GM23338 (cell line): ENCODE measurements around the gene PHTF2. TPM values are rescaled to one million over a fixed set of nuclear protein-coding genes. Genes with fewer than 3 reads are reported as not detected.

Experiments used
- ATAC-seq: fragments of 200-7000 bp; cut with Tn5 transposase; 3 replicates; pipeline ENCODE4 v1.9.1; 2020
- DNase-seq: peaks from one replicate; pipeline ENCODE4 v3.0.0-alpha.2; 2015; ENCODE audit warnings: low spot score
- H2AFZ ChIP-seq: fragments of 200-600 bp; sonication (generic); 2 replicates; pipeline ENCODE4 v1.8.0; 2016; ENCODE audit warnings: antibody characterized with exemption, mild to moderate bottlenecking, moderate library complexity
- H3F3A ChIP-seq: fragments of 200-600 bp; sonication (generic); replicated peaks from 2 replicates; pipeline ENCODE4 v1.8.0; 2017; ENCODE audit warnings: antibody characterized with exemption, mixed run types, low read depth
- H3K27ac ChIP-seq: fragments of 200-600 bp; sonication (generic); 2 replicates; pipeline ENCODE4 v1.6.1; 2016; ENCODE audit warnings: low read depth
- H3K27me3 ChIP-seq: fragments of 200-600 bp; sonication (generic); 2 replicates; pipeline ENCODE4 v1.8.0; 2016; ENCODE audit warnings: mild to moderate bottlenecking, mixed run types, moderate library complexity; ENCODE audit not compliant: insufficient read depth
- H3K36me3 ChIP-seq: fragments of 200-600 bp; sonication (generic); 2 replicates; pipeline ENCODE4 v1.8.0; 2016; ENCODE audit warnings: mild to moderate bottlenecking; ENCODE audit not compliant: insufficient read depth
- H3K4me1 ChIP-seq: fragments of 200-600 bp; sonication (generic); 2 replicates; pipeline ENCODE4 v1.8.0; 2016; ENCODE audit warnings: mild to moderate bottlenecking, moderate library complexity; ENCODE audit not compliant: insufficient read depth
- H3K4me2 ChIP-seq: fragments of 200-600 bp; sonication (generic); 2 replicates; pipeline ENCODE4 v1.7.1; 2017; ENCODE audit warnings: mixed run types
- H3K4me3 ChIP-seq: fragments of 200-600 bp; sonication (generic); 2 replicates; pipeline ENCODE4 v1.6.1; 2016; ENCODE audit warnings: mixed run types
- H3K79me2 ChIP-seq: fragments of 200-600 bp; sonication (generic); replicated peaks from 2 replicates; pipeline ENCODE4 v1.8.0; 2017; ENCODE audit warnings: mild to moderate bottlenecking; ENCODE audit not compliant: insufficient read depth
- H3K9me2 ChIP-seq: fragments of 200-600 bp; sonication (generic); 2 replicates; pipeline ENCODE4 v1.8.0; 2017; ENCODE audit not compliant: insufficient read depth
- H4K20me1 ChIP-seq: fragments of 200-600 bp; sonication (generic); replicated peaks from 2 replicates; pipeline ENCODE4 v1.8.0; 2017; ENCODE audit warnings: mild to moderate bottlenecking; ENCODE audit not compliant: insufficient read depth
- H3K27ac Mint-ChIP-seq: 2 replicates; pipeline ENCODE4 v1.8.0; 2020; ENCODE audit warnings: inconsistent platforms, mild to moderate bottlenecking, moderate library complexity, mixed read lengths
- H3K27me3 Mint-ChIP-seq: 3 replicates; pipeline ENCODE4 v1.8.0; 2022; ENCODE audit warnings: low read depth, mild to moderate bottlenecking, moderate library complexity, mixed read lengths, inconsistent platforms; ENCODE audit not compliant: insufficient read depth, poor library complexity
- H3K36me3 Mint-ChIP-seq: 3 replicates; pipeline ENCODE4 v1.8.0; 2021; ENCODE audit warnings: low read depth, mild to moderate bottlenecking, inconsistent platforms, moderate library complexity, mixed read lengths
- H3K4me1 Mint-ChIP-seq: 3 replicates; pipeline ENCODE4 v1.8.0; 2020; ENCODE audit warnings: mild to moderate bottlenecking, inconsistent platforms, mixed read lengths
- H3K4me3 Mint-ChIP-seq: 3 replicates; pipeline ENCODE4 v1.8.0; 2021; ENCODE audit warnings: moderate library complexity, mild to moderate bottlenecking, inconsistent platforms, mixed read lengths
- H3K9me3 Mint-ChIP-seq: 3 replicates; pipeline ENCODE4 v1.8.0; 2020; ENCODE audit warnings: moderate library complexity, mild to moderate bottlenecking, inconsistent platforms, mixed read lengths
- EZH2 ChIP-seq: fragments of 200-600 bp; sonication (generic); IDR thresholded peaks from one replicate; pipeline ENCODE4 v1.8.0; 2017; ENCODE audit warnings: antibody characterized with exemption, mild to moderate bottlenecking, low read depth; ENCODE audit not compliant: unreplicated experiment
- EZH2phosphoT487 ChIP-seq: fragments of 200-600 bp; sonication (generic); IDR thresholded peaks from one replicate; pipeline ENCODE4 v1.8.1; 2018; ENCODE audit warnings: antibody characterized with exemption; ENCODE audit not compliant: unreplicated experiment
- NANOG ChIP-seq: IDR thresholded peaks from 2 replicates; pipeline ENCODE4 v1.6.1; 2016; ENCODE audit warnings: antibody characterized with exemption, borderline replicate concordance
- POLR2AphosphoS5 ChIP-seq: IDR thresholded peaks from 2 replicates; pipeline ENCODE4 v1.6.1; 2016; ENCODE audit warnings: antibody characterized with exemption, low read depth
- STAT1 ChIP-seq: IDR thresholded peaks from one replicate; pipeline ENCODE4 v1.6.1; 2016; ENCODE audit warnings: antibody characterized with exemption; ENCODE audit not compliant: unreplicated experiment
- polyA plus RNA-seq: library from polyadenylated mRNA; unstranded; fragments of >200 nt; fragmentation: Nextera tagmentation; extraction: Ambion mirVana; gene quantifications from 2 replicates; pipeline ENCODE4 v1.2.1, GENCODE V29; 2016
- total RNA-seq: library from RNA; depleted of rRNA; stranded (reverse); fragments of >200 nt; shearing (Covaris generic); gene quantifications from 2 replicates; pipeline ENCODE4 v1.2.3, GENCODE V29; 2014
- TF ChIP-seq, protein P1 (sequence below), 2 experiments: fragments of 200-600 bp in 1 of 2; sonication (generic) in 1 of 2; conservative IDR thresholded peaks; 2 replicates each; pipeline versions ENCODE4 v1.5.1 to v1.6.1; 2016 to 2017; ENCODE audit warnings: antibody characterized with exemption in 2 of 2, low read depth in 2 of 2, mild to moderate bottlenecking in 2 of 2, moderate library complexity in 1 of 2
- TF ChIP-seq, protein P2 (sequence below): IDR thresholded peaks from 2 replicates; pipeline ENCODE4 v1.6.1; 2016; ENCODE audit warnings: antibody characterized with exemption
- TF ChIP-seq, protein P3 (sequence below): IDR thresholded peaks from one replicate; pipeline ENCODE4 v1.6.1; 2018; ENCODE audit warnings: antibody characterized with exemption; ENCODE audit not compliant: unreplicated experiment

PHTF2 gene
- total and polyA plus RNA-seq, 2 experiments from 2014 or later: 14.6 to 24.1 TPM

DNA sequence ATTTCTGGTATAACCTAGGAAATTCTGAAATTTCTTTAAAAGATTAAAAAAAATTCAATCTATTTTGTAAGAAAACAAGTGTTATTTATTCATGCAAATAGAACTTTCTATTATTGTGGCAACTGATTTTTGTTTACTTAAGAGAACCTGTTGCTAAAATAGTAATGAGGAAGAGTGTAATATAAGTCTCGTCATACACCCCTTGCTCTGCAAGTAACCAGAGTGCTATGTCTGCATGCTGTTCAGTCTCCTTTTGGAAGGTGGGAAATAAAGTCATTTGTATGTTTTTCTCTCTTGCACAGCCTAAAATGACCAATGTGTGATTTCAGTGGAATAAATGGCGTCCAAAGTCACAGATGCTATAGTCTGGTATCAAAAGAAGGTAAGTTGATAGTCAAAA lies 41.3 kb downstream of the PHTF2 start:
- no peak for DNase-seq
- H3K27me3 ChIP-seq: no peaks in the 10 kb centered on the region
- peaks cover 6% of the 10 kb centered on the region; the same call in 2 of the 3 replicates for H3K36me3 Mint-ChIP-seq

More for the DNA sequence above, 41.3 kb downstream of the PHTF2 start:
- ATAC-seq: no peak
- H3K27ac ChIP-seq: no peak overlapping the region
- H4K20me1 ChIP-seq: no peaks in the 10 kb centered on the region
- H3K27me3 Mint-ChIP-seq: no peaks in the 10 kb centered on the region
- H3K4me3 Mint-ChIP-seq: no peak overlapping the region
- no peak for TF ChIP-seq EZH2
- TF ChIP-seq, protein P1, sequence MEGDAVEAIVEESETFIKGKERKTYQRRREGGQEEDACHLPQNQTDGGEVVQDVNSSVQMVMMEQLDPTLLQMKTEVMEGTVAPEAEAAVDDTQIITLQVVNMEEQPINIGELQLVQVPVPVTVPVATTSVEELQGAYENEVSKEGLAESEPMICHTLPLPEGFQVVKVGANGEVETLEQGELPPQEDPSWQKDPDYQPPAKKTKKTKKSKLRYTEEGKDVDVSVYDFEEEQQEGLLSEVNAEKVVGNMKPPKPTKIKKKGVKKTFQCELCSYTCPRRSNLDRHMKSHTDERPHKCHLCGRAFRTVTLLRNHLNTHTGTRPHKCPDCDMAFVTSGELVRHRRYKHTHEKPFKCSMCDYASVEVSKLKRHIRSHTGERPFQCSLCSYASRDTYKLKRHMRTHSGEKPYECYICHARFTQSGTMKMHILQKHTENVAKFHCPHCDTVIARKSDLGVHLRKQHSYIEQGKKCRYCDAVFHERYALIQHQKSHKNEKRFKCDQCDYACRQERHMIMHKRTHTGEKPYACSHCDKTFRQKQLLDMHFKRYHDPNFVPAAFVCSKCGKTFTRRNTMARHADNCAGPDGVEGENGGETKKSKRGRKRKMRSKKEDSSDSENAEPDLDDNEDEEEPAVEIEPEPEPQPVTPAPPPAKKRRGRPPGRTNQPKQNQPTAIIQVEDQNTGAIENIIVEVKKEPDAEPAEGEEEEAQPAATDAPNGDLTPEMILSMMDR (conservative IDR thresholded peaks at IDR 0.05; ENCODE audit: low read depth in 2 of 2): no peak
- TF ChIP-seq, protein P2, sequence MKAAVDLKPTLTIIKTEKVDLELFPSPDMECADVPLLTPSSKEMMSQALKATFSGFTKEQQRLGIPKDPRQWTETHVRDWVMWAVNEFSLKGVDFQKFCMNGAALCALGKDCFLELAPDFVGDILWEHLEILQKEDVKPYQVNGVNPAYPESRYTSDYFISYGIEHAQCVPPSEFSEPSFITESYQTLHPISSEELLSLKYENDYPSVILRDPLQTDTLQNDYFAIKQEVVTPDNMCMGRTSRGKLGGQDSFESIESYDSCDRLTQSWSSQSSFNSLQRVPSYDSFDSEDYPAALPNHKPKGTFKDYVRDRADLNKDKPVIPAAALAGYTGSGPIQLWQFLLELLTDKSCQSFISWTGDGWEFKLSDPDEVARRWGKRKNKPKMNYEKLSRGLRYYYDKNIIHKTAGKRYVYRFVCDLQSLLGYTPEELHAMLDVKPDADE: no peak
- no peak for TF ChIP-seq NANOG
- no peak for TF ChIP-seq EZH2phosphoT487
- TF ChIP-seq, protein P3, sequence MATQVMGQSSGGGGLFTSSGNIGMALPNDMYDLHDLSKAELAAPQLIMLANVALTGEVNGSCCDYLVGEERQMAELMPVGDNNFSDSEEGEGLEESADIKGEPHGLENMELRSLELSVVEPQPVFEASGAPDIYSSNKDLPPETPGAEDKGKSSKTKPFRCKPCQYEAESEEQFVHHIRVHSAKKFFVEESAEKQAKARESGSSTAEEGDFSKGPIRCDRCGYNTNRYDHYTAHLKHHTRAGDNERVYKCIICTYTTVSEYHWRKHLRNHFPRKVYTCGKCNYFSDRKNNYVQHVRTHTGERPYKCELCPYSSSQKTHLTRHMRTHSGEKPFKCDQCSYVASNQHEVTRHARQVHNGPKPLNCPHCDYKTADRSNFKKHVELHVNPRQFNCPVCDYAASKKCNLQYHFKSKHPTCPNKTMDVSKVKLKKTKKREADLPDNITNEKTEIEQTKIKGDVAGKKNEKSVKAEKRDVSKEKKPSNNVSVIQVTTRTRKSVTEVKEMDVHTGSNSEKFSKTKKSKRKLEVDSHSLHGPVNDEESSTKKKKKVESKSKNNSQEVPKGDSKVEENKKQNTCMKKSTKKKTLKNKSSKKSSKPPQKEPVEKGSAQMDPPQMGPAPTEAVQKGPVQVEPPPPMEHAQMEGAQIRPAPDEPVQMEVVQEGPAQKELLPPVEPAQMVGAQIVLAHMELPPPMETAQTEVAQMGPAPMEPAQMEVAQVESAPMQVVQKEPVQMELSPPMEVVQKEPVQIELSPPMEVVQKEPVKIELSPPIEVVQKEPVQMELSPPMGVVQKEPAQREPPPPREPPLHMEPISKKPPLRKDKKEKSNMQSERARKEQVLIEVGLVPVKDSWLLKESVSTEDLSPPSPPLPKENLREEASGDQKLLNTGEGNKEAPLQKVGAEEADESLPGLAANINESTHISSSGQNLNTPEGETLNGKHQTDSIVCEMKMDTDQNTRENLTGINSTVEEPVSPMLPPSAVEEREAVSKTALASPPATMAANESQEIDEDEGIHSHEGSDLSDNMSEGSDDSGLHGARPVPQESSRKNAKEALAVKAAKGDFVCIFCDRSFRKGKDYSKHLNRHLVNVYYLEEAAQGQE: no peak
- no peak for TF ChIP-seq POLR2AphosphoS5
- no peak for TF ChIP-seq STAT1
- H3K9me3 Mint-ChIP-seq: no peaks in the 10 kb centered on the region
- no peak overlapping the region for H3K27ac Mint-ChIP-seq
- no peak overlapping the region for H3K4me3 ChIP-seq
- peaks cover 5% of the 10 kb centered on the region for H3K79me2 ChIP-seq
- no peak overlapping the region for H2AFZ ChIP-seq
- H3F3A ChIP-seq: no peaks in the 10 kb centered on the region
- no peaks in the 10 kb centered on the region for H3K9me2 ChIP-seq
- H3K36me3 ChIP-seq: no peaks in the 10 kb centered on the region
- no peaks in the 10 kb centered on the region for H3K4me1 Mint-ChIP-seq
- H3K4me1 ChIP-seq: no peaks in the 10 kb centered on the region
- no peak overlapping the region for H3K4me2 ChIP-seq
